ENCODE results near the gene FBN1.

The FBN1 gene

GRCh38 chr15:48388910-48389309 is 256.6 kb downstream of the FBN1 start:
- no peak for DNase-seq

GRCh38 chr15:48388016-48388851 is 257.3 kb downstream of the FBN1 start:
- DNase-seq, result no peak

DNA sequence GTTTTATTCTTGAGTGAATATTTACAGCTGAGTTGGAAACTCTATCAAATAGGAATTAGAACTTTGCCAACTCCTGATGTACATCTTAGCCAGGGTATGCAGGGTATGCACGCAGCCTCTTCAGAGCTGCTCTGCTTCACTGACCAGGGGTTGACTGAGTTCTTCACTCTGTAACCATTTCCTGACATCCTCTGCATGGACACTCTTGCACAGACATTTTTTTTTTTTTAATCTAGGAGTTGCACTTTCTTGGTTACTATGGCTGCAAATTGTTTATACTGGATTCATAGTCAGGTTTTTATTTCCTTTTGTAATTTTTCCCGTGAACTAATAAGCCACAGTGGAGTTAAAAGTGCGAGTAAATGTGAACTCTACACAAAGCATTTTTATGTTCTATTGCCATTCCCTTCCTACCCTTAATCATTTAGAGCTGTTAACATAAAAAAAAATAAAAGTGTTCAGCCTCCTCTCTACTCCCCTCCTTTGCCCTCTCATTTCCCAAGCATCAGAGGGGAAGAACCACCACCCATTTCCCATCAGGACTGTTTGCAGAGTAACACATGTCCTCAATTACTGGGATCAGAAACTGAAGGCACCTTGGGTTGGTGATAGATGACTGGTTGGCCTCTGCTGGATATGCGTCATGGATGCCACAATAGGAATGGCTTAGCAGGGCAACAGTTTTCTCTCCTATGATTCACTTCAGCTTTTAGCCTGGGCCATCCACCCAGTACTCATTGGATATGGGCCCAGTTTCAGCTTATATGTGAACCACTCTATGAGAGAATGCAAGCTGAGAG is 260.3 kb downstream of the FBN1 start:
- DNase-seq, result no peak

DNA sequence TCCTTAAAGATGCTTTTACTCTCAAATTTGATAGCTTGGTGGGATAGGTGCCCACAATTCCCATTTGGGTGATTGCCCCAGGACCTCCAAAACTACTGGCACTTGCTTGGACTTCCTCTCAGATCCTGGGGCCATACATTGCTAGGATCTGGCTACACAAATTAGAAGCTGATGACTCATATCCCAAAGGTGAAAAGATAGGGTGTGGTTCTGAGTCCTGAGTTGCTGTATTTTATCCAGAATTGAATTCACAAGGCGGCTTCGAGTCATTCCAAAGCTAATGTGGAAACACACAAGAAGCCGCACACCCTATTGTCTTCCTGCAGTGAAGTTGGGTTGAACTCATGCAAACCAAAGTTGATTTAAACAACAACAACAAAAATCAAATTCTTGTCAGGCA is 260.9 kb downstream of the FBN1 start:
- no peak for DNase-seq

GRCh38 chr15:48383031-48383430 is 262.5 kb downstream of the FBN1 start:
- DNase-seq, result no peak

- DNase-seq, result no peak
Observed at GRCh38 chr15:48381861-48382260, 263.6 kb downstream of the FBN1 start.

DNA sequence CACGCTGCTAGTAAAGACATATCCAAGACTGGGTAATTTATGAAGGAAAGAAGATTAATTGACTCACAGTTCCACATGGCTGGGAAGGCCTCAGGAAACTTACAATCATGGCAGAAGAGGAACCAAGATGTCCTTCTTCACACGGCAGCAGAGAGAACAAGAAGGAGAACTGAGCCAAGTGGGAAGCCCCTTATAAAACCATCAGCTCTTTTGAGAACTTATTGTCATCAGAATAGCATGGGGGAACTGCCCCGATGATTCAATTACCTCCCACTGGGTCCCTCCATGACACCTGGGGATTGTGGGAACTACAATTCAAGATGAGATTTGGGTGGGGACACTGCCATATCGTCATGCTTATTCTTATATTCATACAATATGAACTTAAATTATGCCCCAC is 265.3 kb downstream of the FBN1 start:
- no peak for DNase-seq

DNA sequence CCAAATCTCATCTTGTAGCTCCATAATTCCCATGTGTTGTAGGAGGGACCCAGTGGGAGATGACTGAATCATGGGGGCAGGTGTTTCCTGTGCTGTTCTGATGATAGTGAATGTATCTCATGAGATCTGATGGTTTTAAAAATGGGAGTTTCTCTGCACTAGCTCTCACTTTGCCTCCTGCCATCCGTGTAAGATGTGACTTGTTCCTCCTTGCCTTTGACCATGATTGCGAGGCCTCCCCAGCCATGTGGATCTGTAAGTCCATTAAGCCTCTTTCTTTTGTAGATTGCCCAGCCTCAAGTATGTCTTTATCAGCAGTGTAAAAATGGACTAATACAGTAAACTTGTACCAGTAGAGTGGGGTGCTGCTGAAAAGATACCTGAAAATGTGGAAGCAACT is 269.7 kb downstream of the FBN1 start:
- DNase-seq, result no peak

DNA sequence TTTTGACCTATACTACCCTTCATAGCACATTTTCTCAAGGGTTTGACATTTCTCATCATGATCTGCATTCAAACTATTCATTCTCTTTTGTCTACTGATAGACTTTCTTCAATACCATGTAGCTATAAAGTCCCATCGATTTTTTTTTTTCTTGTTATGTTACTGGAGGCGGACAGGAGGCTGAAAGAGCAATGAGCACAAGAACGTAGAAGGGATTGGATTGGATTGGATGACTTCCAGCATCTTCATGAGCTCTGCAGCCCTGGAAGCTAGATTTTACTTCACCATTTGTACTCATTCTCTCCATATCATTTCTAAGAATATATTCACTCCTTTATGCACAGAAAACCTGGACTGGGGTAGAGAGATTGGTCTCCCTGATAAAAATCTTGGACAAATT is 271.0 kb downstream of the FBN1 start:
- DNase-seq, result no peak

- no peak for DNase-seq
Observed at GRCh38 chr15:48373821-48374451, 271.6 kb downstream of the FBN1 start.

DNA sequence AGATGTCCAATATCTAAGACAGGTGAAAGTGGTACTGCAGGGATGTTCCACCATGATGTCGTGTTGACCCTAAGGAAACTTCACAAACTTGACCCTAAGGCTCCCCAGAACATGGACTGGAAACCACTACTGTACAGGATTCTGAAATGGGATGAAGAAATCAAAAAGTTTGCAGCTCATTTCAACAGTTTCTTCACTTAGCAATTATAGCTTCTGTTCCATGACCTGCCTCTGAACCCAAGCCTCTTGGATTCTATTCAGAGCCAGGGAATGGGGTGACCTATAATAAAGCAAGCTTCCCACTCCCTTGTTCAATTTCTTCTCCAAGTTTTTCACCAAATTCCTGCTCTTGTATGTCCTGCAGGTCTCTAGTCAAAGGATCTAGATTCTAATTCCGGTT is 273.5 kb downstream of the FBN1 start:
- no peak for DNase-seq

DNA sequence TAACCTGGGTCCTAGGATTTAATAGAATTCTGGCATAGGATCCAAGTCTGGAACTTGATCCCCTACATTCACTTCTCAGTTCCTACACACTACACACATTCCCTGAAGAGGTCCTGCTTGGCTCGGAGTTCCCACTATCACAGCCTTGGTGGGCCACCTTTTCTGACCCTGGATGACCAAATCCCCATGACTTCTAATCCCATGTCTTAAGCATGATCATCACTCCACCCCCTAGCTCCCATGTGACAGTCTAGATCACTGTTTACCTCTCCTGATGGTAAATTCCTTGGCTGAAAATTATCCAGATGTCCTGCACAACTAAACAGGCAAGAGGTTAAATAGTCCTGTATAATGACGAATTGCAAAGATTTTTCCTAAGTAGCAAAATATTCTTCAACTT is 274.0 kb downstream of the FBN1 start:
- no peak for DNase-seq

- DNase-seq, result no peak
Observed at GRCh38 chr15:48370460-48370859, 275.0 kb downstream of the FBN1 start.

DNA sequence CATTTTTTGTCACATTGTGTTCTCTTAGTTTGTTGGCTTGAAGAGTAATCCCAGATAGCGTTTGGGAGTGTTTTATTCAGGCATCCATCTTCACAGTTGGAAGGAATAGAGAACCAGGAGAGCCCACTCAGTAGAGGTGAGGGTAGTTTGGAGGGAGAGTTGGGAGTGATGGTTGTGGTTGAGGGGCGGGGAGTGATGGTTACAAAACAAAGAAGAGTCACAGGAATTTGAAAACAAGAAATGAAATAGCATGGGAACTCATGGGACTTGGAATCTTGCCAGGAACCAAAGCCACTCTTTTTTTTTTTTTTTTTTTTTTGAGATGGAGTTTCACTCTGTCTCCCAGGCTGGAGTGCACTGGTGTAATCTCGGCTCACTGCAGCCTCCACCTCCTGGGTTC is 278.0 kb downstream of the FBN1 start:
- DNase-seq, result no peak

DNA sequence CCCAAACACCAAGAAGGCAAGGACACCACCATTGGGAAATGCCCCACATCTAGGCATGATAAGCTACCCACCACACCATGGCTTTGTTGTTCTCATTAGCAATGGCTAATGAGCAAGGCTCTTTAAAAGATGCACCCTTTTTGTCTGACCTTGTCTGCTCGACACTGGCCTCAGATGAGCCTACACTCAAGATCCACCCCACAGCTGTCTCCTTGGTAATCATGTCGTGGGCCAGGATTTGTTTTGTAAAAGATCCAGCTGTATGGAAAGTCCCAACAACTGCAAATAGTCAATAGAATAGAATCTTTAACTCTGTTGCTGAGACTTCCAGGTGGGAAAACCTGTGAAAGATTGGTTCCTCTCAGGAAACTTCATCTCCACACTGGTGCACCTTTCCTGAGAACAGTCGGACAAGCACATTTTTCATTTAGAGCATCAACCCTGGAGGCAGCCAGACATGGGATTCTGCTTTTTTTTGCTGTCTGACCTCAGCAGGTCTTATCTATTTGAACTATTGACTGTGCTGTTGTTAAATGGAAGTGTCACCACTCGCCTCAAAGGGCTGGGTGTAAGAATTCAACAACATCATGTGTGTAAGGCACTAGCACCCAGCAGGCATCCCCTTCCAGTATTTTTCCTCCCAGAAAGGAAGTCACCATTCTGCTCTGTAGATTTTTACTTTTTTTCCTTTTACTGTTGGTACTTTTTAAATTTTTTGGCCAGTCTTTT is 278.8 kb downstream of the FBN1 start:
- no peak for DNase-seq

GRCh38 chr15:48365575-48365974 is 279.9 kb downstream of the FBN1 start:
- DNase-seq, result no peak

- no peak for DNase-seq
Observed at GRCh38 chr15:48363474-48363873, 282.0 kb downstream of the FBN1 start.

GRCh38 chr15:48361685-48362084 is 283.8 kb downstream of the FBN1 start:
- DNase-seq, result no peak

DNA sequence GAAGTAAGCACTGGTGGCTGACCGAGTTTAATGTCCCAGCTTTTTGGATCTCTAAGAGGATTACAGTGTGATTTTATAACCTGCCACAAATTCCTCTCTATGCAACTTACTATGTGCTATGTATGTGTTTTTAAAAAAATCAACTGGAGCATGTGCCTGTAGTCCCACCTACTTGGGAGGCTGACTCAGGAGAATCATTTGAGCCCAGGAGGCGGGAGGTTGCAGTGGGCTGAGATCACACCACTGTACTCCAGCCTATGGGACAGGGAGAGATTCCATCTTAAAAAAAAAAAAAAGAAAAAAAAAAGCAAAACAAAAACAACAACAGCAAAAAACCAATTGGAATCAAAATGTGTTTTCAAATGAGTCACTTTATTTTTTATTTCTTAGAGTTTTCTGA is 284.7 kb downstream of the FBN1 start:
- no peak for DNase-seq

Measured in NCI-H1092 (cell line).